Mesothelial cell of epicardium (in vitro differentiated cells): ENCODE results near the gene CCNA2. TPM values are rescaled to one million over a fixed set of nuclear protein-coding genes. Genes with fewer than 3 reads are reported as not detected.

ENCODE experiments used
- DNase-seq, 2 experiments: peaks; one replicate each; pipeline ENCODE4 v3.0.0; 2021; ENCODE audit warnings: low spot score in 2 of 2; ENCODE audit not compliant: unreplicated experiment in 2 of 2
- H3K27ac Mint-ChIP-seq: 2 replicates; pipeline ENCODE4 v1.8.0; 2021; ENCODE audit warnings: mixed read lengths
- H3K27me3 Mint-ChIP-seq: 2 replicates; pipeline ENCODE4 v1.8.0; 2021; ENCODE audit warnings: low read depth, mixed read lengths
- H3K36me3 Mint-ChIP-seq: 2 replicates; pipeline ENCODE4 v1.8.0; 2021; ENCODE audit warnings: mixed read lengths
- H3K4me1 Mint-ChIP-seq: 2 replicates; pipeline ENCODE4 v1.8.0; 2021; ENCODE audit warnings: mixed read lengths
- H3K4me3 Mint-ChIP-seq: 2 replicates; pipeline ENCODE4 v1.8.0; 2021; ENCODE audit warnings: mild to moderate bottlenecking, moderate library complexity, mixed read lengths
- H3K9me3 Mint-ChIP-seq: 2 replicates; pipeline ENCODE4 v1.8.0; 2021; ENCODE audit warnings: mixed read lengths
- total RNA-seq: library from RNA; stranded (reverse); gene quantifications from 3 replicates; pipeline ENCODE4 v1.2.1, GENCODE V29; 2021
- TF ChIP-seq, protein P1 (sequence below): fragments of 200-600 bp; sonication (generic); IDR thresholded peaks from one replicate; pipeline ENCODE4 v1.5.0; 2021; ENCODE audit warnings: antibody characterized with exemption; ENCODE audit not compliant: unreplicated experiment

The CCNA2 gene
- total RNA-seq, 1 donor from 2014 or later = 18.7 TPM

DNA sequence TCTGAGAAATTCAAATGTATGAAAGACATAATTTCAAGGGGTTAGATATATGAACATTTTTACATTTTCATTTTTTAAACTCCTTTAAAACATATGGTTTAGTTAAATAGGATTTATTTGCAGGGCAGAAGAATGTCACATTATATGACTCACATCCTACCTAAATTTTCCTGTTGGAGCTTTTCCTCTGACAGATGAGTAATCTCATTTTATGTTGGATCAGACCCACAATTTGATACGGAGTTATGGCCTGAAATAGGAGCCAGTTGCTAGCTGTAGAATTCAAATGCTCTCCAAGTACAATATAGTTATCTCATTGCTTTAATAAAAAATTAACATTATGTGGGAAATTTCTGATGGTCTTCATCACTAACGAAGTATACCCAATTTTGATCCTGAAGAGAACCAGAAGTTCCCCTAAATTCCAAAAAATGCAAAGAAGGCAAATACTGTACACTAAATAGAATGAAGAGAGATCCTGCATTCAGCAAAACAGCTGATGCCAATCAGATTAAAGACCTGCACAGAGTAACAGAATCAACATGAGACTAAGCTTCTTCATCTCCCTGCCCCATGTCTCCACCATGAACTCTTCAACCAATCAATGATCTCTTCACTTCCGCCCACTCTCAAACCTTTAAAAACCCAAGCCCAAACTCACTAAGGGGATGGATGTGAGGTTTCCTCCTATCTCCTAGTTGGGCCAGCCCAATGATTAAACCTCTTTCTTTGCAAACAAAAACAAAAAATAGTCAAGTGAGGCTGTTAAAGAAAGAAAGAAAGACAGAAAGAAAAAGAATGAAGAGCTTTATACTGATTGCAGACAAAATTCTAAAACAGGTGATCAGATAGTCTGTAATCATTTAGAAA is 33.5 kb downstream of the CCNA2 start:
- DNase-seq = no peak
- H3K36me3 Mint-ChIP-seq = no peaks in the 10 kb centered on the region
- H3K4me3 Mint-ChIP-seq = no peak overlapping the region
- no peak overlapping the region for H3K27ac Mint-ChIP-seq
- no peaks in the 10 kb centered on the region for H3K9me3 Mint-ChIP-seq
- peaks cover 57% of the 10 kb centered on the region for H3K27me3 Mint-ChIP-seq
- peaks cover 10% of the 10 kb centered on the region for H3K4me1 Mint-ChIP-seq
- TF ChIP-seq, protein P1, sequence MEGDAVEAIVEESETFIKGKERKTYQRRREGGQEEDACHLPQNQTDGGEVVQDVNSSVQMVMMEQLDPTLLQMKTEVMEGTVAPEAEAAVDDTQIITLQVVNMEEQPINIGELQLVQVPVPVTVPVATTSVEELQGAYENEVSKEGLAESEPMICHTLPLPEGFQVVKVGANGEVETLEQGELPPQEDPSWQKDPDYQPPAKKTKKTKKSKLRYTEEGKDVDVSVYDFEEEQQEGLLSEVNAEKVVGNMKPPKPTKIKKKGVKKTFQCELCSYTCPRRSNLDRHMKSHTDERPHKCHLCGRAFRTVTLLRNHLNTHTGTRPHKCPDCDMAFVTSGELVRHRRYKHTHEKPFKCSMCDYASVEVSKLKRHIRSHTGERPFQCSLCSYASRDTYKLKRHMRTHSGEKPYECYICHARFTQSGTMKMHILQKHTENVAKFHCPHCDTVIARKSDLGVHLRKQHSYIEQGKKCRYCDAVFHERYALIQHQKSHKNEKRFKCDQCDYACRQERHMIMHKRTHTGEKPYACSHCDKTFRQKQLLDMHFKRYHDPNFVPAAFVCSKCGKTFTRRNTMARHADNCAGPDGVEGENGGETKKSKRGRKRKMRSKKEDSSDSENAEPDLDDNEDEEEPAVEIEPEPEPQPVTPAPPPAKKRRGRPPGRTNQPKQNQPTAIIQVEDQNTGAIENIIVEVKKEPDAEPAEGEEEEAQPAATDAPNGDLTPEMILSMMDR = no peak

DNA sequence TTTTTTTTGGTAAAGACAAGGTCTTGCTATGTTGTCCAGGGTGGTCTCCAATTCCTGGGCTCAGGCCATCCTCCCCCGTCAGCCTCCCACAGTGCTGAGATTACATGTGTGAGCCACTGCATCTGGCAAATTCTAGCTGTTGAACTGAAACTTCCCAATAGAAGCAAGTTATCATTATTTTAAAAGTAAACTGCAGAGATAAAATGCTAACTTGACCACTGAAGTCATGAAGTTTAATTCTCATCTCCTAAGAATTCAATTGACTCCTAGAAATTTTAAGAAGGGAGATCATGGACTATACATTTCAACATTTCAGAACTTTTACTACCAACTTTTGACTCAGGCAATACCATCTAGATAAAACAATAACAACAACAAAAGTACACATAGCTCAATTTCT is 34.2 kb downstream of the CCNA2 start:
- Mint-ChIP-seq H3K27me3 (peaks cover 59% of the 10 kb centered on the region), H3K4me1 (peaks cover 4% of the 10 kb centered on the region), H3K27ac (no peak overlapping the region), H3K4me3 (no peak overlapping the region), H3K9me3 (no peaks in the 10 kb centered on the region), H3K36me3 (no peaks in the 10 kb centered on the region)
- TF ChIP-seq, protein P1 = no peak
- DNase-seq = no peak

DNA sequence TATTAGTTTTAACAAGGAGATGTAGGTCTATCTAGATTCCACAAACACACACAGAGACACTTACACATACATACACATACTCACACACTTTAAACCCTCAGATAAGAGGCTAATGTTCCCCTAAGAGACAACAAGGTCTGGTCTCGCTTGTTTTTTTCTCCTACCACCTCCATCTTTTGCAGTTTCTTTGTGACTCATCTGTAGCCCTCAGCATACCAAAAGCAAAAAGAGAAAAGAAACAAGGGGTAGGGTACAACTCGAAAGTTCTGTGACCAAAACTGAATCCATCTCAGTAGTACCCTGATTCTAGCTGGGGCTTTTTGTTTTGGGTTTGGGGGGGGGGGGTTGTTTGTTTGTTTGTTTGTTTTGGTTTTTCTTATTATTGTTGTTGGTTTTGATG is 34.8 kb downstream of the CCNA2 start:
- no peak for DNase-seq
- Mint-ChIP-seq H3K9me3 (peaks cover under 1% of the 10 kb centered on the region), H3K4me1 (no peaks in the 10 kb centered on the region), H3K4me3 (no peak overlapping the region), H3K27ac (no peak overlapping the region), H3K27me3 (peaks cover 61% of the 10 kb centered on the region), H3K36me3 (no peaks in the 10 kb centered on the region)
- TF ChIP-seq, protein P1 = no peak

GRCh38 chr4:121786221-121786620 is 37.5 kb downstream of the CCNA2 start:
- Mint-ChIP-seq H3K4me3 (no peak overlapping the region), H3K27me3 (peaks cover 64% of the 10 kb centered on the region), H3K36me3 (no peaks in the 10 kb centered on the region), H3K27ac (no peak overlapping the region), H3K9me3 (peaks cover 8% of the 10 kb centered on the region), H3K4me1 (no peaks in the 10 kb centered on the region)
- DNase-seq = no peak
- TF ChIP-seq, protein P1 = no peak

DNA sequence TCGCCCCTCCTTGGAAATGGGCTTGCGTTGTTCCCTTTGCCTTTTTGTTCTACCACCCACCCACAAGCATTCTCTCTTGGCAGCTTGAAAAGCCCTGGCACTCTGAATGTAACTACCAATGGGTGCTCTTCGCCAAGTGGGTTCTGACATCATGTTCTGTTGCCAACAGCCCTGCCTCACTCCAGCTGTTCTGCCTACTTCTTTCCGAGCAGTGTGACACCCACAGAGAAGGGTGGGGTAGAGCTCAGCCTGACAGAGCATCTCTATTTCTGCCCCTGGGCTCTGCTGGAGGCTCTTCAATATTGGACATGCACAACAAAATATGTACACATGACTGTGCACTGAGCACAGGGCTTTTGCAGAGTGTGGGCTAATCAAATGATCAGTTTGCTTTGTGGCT is 38.2 kb downstream of the CCNA2 start:
- Mint-ChIP-seq H3K27me3 (peaks cover 63% of the 10 kb centered on the region), H3K36me3 (no peaks in the 10 kb centered on the region), H3K4me3 (no peak overlapping the region), H3K27ac (no peak overlapping the region), H3K9me3 (peaks cover 8% of the 10 kb centered on the region), H3K4me1 (no peaks in the 10 kb centered on the region)
- TF ChIP-seq, protein P1 = no peak
- no peak for DNase-seq
